ENCODE measurements around the gene MRPL3. TPM values are rescaled to one million over a fixed set of nuclear protein-coding genes. Genes with fewer than 3 reads are reported as not detected.

MRPL3 gene
- total and polyA plus RNA-seq, 11 donors = 50.3 to 137 (median 51.9) TPM

DNA sequence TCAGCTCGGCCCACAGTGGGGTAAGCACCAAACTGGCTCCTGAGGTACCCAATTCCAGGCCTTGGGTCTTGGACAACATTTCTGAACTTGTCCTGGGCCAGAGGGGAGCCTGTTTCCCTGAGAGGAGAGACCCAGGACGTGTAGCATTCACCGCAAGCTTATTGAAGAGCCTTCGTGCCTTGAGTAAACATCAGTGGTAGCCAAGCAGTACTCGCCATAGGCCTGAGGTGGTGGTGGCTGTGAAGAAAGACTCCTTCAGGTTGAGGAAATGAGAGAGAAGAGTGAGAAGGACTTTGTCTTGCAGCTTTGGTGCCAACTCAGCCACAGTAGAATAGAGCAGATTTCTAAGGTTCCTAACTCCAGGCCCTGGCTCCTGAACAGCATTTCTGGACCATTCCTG, 71.0 kb downstream of the MRPL3 start:
- ATAC-seq (no peak), DNase-seq (no peak)
- Histone ChIP-seq H3K9me3 (no peaks in the 10 kb centered on the region), H3K4me1 (no peaks in the 10 kb centered on the region), H3K4me3 (no peak overlapping the region), H3K36me3 (no peaks in the 10 kb centered on the region), H3K27me3 (no peaks in the 10 kb centered on the region), H3K27ac (no peak overlapping the region)
- no peak for TF ChIP-seq POLR2A (IDR thresholded peaks at IDR 0.05)
- TF ChIP-seq, protein P1, sequence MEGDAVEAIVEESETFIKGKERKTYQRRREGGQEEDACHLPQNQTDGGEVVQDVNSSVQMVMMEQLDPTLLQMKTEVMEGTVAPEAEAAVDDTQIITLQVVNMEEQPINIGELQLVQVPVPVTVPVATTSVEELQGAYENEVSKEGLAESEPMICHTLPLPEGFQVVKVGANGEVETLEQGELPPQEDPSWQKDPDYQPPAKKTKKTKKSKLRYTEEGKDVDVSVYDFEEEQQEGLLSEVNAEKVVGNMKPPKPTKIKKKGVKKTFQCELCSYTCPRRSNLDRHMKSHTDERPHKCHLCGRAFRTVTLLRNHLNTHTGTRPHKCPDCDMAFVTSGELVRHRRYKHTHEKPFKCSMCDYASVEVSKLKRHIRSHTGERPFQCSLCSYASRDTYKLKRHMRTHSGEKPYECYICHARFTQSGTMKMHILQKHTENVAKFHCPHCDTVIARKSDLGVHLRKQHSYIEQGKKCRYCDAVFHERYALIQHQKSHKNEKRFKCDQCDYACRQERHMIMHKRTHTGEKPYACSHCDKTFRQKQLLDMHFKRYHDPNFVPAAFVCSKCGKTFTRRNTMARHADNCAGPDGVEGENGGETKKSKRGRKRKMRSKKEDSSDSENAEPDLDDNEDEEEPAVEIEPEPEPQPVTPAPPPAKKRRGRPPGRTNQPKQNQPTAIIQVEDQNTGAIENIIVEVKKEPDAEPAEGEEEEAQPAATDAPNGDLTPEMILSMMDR (IDR thresholded peaks at IDR 0.05) = no peak
- 80 to 93% (median 83%) methylated on average over 5 of the region's 5 CpGs for WGBS, 4 donors
- intact Hi-C loops (cut with DNase I) = no loop called here

GRCh38 chr3:131427226-131427625, 75.5 kb downstream of the MRPL3 start:
- H3K27ac ChIP-seq = no peak overlapping the region
- DNase-seq (no peak), ATAC-seq (no peak)
- H3K4me1 ChIP-seq = no peaks in the 10 kb centered on the region
- H3K9me3 ChIP-seq = no peaks in the 10 kb centered on the region
- H3K36me3 ChIP-seq = no peaks in the 10 kb centered on the region
- TF ChIP-seq, protein P1 (IDR thresholded peaks at IDR 0.05) = no peak
- TF ChIP-seq POLR2A (IDR thresholded peaks at IDR 0.05) = no peak
- WGBS, 4 donors = 46 to 53% (median 52%) methylated on average over 2 of the region's 2 CpGs
- H3K27me3 ChIP-seq = no peaks in the 10 kb centered on the region
- no peak overlapping the region for H3K4me3 ChIP-seq
- intact Hi-C loops (cut with DNase I) = no loop called here

DNA sequence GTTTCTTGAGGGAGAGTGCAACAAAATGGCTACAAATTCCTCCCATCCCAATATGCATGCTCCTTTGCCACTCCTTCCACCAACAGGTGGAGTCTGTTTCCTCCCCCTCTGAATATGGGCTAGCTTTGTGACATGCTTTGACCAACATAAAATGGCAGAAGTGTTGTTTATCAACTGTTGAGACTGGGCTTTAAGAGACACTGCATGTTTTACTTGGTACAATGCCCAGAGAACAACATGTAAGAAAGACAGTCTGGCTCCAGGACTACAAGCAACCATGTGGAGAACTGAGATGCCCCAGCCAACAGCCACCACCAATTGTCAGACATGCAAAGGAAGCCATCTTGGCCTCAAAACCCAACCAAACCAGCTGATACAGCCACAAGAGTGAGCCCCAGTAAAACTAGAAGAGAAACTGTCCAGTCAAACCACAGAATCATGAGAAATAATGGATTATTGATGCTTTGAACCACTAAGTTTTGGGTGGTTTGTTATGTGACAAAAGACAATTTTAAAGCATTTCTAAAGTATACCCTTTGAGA, 80.7 kb downstream of the MRPL3 start:
- no peak for DNase-seq
- Histone ChIP-seq H3K4me3 (no peak overlapping the region), H3K36me3 (no peaks in the 10 kb centered on the region), H3K27ac (no peak overlapping the region), H3K9me3 (no peaks in the 10 kb centered on the region), H3K4me1 (no peaks in the 10 kb centered on the region), H3K27me3 (no peaks in the 10 kb centered on the region)
- no peak for TF ChIP-seq POLR2A (IDR thresholded peaks at IDR 0.05)
- TF ChIP-seq, protein P1 (IDR thresholded peaks at IDR 0.05) = no peak
- intact Hi-C loops (cut with DNase I) = no loop called here
- no peak for ATAC-seq

GRCh38 chr3:131421301-131421700, 81.5 kb downstream of the MRPL3 start:
- Histone ChIP-seq H3K27ac (no peak overlapping the region), H3K4me3 (no peak overlapping the region), H3K27me3 (no peaks in the 10 kb centered on the region), H3K9me3 (peaks cover 0 to 2% (median 0%) of the 10 kb centered on the region in 12 donors), H3K4me1 (no peaks in the 10 kb centered on the region), H3K36me3 (no peaks in the 10 kb centered on the region)
- intact Hi-C loops (cut with DNase I) = no loop called here
- ATAC-seq (no peak), DNase-seq (no peak)
- TF ChIP-seq POLR2A (IDR thresholded peaks at IDR 0.05) = no peak
- TF ChIP-seq, protein P1 (IDR thresholded peaks at IDR 0.05) = no peak
- WGBS, 4 donors = 68 to 76% (median 71%) methylated on average over 1 of the region's 1 CpG

All from heart left ventricle (tissue), 16 donors.